Aorta (tissue), 5 donors: ENCODE data around the gene FHAD1. TPM values are rescaled to one million over a fixed set of nuclear protein-coding genes. Genes with fewer than 3 reads are reported as not detected.
A peak's percentile ranks its signal among the peaks of the same experiment; 100 is the strongest.

Source experiments
- ATAC-seq: fragments of 200-7000 bp; cut with Tn5 transposase; one replicate; pipeline ENCODE4 v1.9.1; 2022; ENCODE audit warnings: moderate library complexity; ENCODE audit not compliant: low FRiP score
- DNase-seq, 2 donors: peaks; one replicate each; pipeline ENCODE4 v3.0.0-alpha.2; 2020
- H3K27ac ChIP-seq, 2 donors: one replicate each; pipeline ENCODE4 v1.5.1; 2013; ENCODE audit warnings: low read length in 2 of 2, mild to moderate bottlenecking in 2 of 2, moderate library complexity in 2 of 2, control low read depth in 1 of 2, inconsistent platforms in 1 of 2, low read depth in 1 of 2
- H3K27me3 ChIP-seq, 2 donors: one replicate each; pipeline ENCODE4 v1.6.1; 2013; ENCODE audit warnings: control low read depth in 1 of 2, low read length in 1 of 2, mild to moderate bottlenecking in 1 of 2, moderate library complexity in 1 of 2; ENCODE audit not compliant: insufficient read depth in 2 of 2, control insufficient read depth in 1 of 2
- H3K36me3 ChIP-seq, 2 donors: one replicate each; pipeline ENCODE4 v1.6.1; 2013; ENCODE audit warnings: control low read depth in 1 of 2, low read length in 1 of 2, mild to moderate bottlenecking in 1 of 2; ENCODE audit not compliant: insufficient read depth in 2 of 2, control insufficient read depth in 1 of 2
- H3K4me1 ChIP-seq, 2 donors: one replicate each; pipeline ENCODE4 v1.6.1; 2013; ENCODE audit warnings: low read length in 2 of 2, control low read depth in 1 of 2, mild to moderate bottlenecking in 1 of 2, moderate library complexity in 1 of 2; ENCODE audit not compliant: insufficient read depth in 2 of 2, control insufficient read depth in 1 of 2
- H3K4me3 ChIP-seq, 2 donors: one replicate each; pipeline ENCODE4 v1.5.1; 2013; ENCODE audit warnings: low read length in 2 of 2, control low read depth in 1 of 2, mild to moderate bottlenecking in 1 of 2
- H3K9me3 ChIP-seq: one replicate; pipeline ENCODE4 v1.6.1; 2013; ENCODE audit warnings: mild to moderate bottlenecking, low read length; ENCODE audit not compliant: control insufficient read depth
- WGBS, 2 donors: extraction: QIAGEN DNeasy Blood & Tissue Kit; methylation state at CpG; one replicate each; pipeline ENCODE4 v1.1.7; 2013; 5-methylcytosine and 5-hydroxymethylcytosine counted together
- intact Hi-C, 2 donors: fragments of 100-400 bp; cut with DNase I; formaldehyde crosslinking; loops; one replicate each; pipeline versions ENCODE4 v1.14.2 to v1.15.0; 2022
- polyA plus RNA-seq, 2 donors: library from polyadenylated mRNA; stranded (reverse); fragments of 200-250 nt; gene quantifications; one replicate each; pipeline ENCODE4 v1.2.3, GENCODE V29; 2013
- total RNA-seq, 2 donors: library from RNA; stranded (reverse); fragmentation: NEBNext Ultra II Directional; extraction: Animal tissue kit (Norgen Biotek cat#: 25700); gene quantifications; one replicate each; pipeline ENCODE4 v1.2.1, GENCODE V29; 2021
- donor health status: healthy with polysubstance abuse.
- donor health status: Bipolar disorder and iron deficiency.
- donor health status: DM: no; HTN: no; CAD: no.
- donor health status: DM: no; HTN: no; CAD: no.
- donor health status: DM: yes; HTN: yes; CAD: no.

The FHAD1 gene
- total and polyA plus RNA-seq, 4 donors = 0.03 to 2.7 (median 0.32) TPM; not detected in 1

GRCh38 chr1:15325375-15326085 is 78.5 kb downstream of the FHAD1 start:
- intact Hi-C loops = loop anchor here (10.0 kb wide), 1 partner anchor 199 kb away; the partner anchor contains the start of genes CASP9 (in 2 of the 2) and DNAJC16 (in 2 of the 2)
- Histone ChIP-seq H3K27me3 (no peaks in the 10 kb centered on the region), H3K27ac (no peak overlapping the region), H3K36me3 (no peaks in the 10 kb centered on the region), H3K4me1 (peaks cover 0 to 1% of the 10 kb centered on the region in 2 donors), H3K4me3 (no peak overlapping the region), H3K9me3 (no peaks in the 10 kb centered on the region)
- no peak for DNase-seq
- WGBS, 2 donors = 97 to 98% methylated on average over 4 of the region's 4 CpGs
- ATAC-seq = no peak

- no peak for DNase-seq
- intact Hi-C loops = loop anchor here (10.0 kb wide), 1 partner anchor 198 kb away; the partner anchor contains the start of genes CASP9 (in 2 of the 2) and DNAJC16 (in 2 of the 2)
- Histone ChIP-seq H3K9me3 (no peaks in the 10 kb centered on the region), H3K4me1 (peaks cover 0 to 1% of the 10 kb centered on the region in 2 donors), H3K27ac (no peak overlapping the region), H3K36me3 (no peaks in the 10 kb centered on the region), H3K4me3 (no peak overlapping the region), H3K27me3 (no peaks in the 10 kb centered on the region)
- ATAC-seq = no peak
- WGBS, 2 donors = 49 to 72% methylated on average over 30 of the region's 30 CpGs
These were observed 79.9 kb downstream of the FHAD1 start for GRCh38 chr1:15326691-15327588.

GRCh38 chr1:15328351-15329103 is 81.5 kb downstream of the FHAD1 start:
- Histone ChIP-seq H3K27ac (no peak overlapping the region), H3K27me3 (no peaks in the 10 kb centered on the region), H3K4me1 (peaks cover 0 to 1% of the 10 kb centered on the region in 2 donors), H3K36me3 (no peaks in the 10 kb centered on the region), H3K9me3 (no peaks in the 10 kb centered on the region), H3K4me3 (no peak overlapping the region)
- intact Hi-C loops = loop anchor here (10.0 kb wide), 1 partner anchor 196 kb away; the partner anchor contains the start of genes CASP9 (in 2 of the 2) and DNAJC16 (in 2 of the 2)
- ATAC-seq = peak; percentile 74
- 4% methylated on average over 18 of the region's 18 CpGs for WGBS, 2 donors
- peak in 1 of 2 donors; percentile 82 for DNase-seq

- Histone ChIP-seq H3K4me3 (no peak overlapping the region), H3K36me3 (no peaks in the 10 kb centered on the region), H3K4me1 (peaks cover 0 to 1% of the 10 kb centered on the region in 2 donors), H3K27ac (no peak overlapping the region), H3K27me3 (no peaks in the 10 kb centered on the region), H3K9me3 (no peaks in the 10 kb centered on the region)
- intact Hi-C loops = loop anchor here (10.0 kb wide), 1 partner anchor 196 kb away; the partner anchor contains the start of genes CASP9 (in 2 of the 2) and DNAJC16 (in 2 of the 2)
- 41 to 48% methylated on average over 21 of the region's 21 CpGs for WGBS, 2 donors
- peak; percentile 45 for ATAC-seq
- DNase-seq = peak; percentile 81 to 89
These were observed 82.2 kb downstream of the FHAD1 start for GRCh38 chr1:15329104-15329820.

GRCh38 chr1:15330028-15330427 is 83.0 kb downstream of the FHAD1 start:
- Histone ChIP-seq H3K27me3 (no peaks in the 10 kb centered on the region), H3K4me1 (peaks cover 0 to 1% of the 10 kb centered on the region in 2 donors), H3K9me3 (no peaks in the 10 kb centered on the region), H3K4me3 (no peak overlapping the region), H3K27ac (no peak overlapping the region), H3K36me3 (no peaks in the 10 kb centered on the region)
- ATAC-seq (no peak), DNase-seq (no peak)
- intact Hi-C loops = no loop called here
- 94 to 95% methylated on average over 8 of the region's 8 CpGs for WGBS, 2 donors

- WGBS, 2 donors = 96 to 98% methylated on average over 5 of the region's 5 CpGs
- no peak for ATAC-seq
These were observed 84.2 kb downstream of the FHAD1 start for GRCh38 chr1:15331180-15331579.

GRCh38 chr1:15331734-15332133 is 84.7 kb downstream of the FHAD1 start:
- 92 to 96% methylated on average over 2 of the region's 2 CpGs for WGBS, 2 donors
- Histone ChIP-seq H3K36me3 (no peaks in the 10 kb centered on the region), H3K27ac (no peak overlapping the region), H3K27me3 (no peaks in the 10 kb centered on the region), H3K4me1 (peaks cover 0 to 1% of the 10 kb centered on the region in 2 donors), H3K9me3 (no peaks in the 10 kb centered on the region), H3K4me3 (no peak overlapping the region)
- DNase-seq (no peak), ATAC-seq (no peak)
- intact Hi-C loops = no loop called here

More at GRCh38 chr1:15331180-15331579, 84.2 kb downstream of the FHAD1 start:
- no peak for DNase-seq
- no peaks in the 10 kb centered on the region for H3K9me3 ChIP-seq
- H3K36me3 ChIP-seq = no peaks in the 10 kb centered on the region
- no peaks in the 10 kb centered on the region for H3K27me3 ChIP-seq
- no peak overlapping the region for H3K4me3 ChIP-seq
- H3K4me1 ChIP-seq = peaks cover 0 to 1% of the 10 kb centered on the region in 2 donors
- intact Hi-C loops = no loop called here
- no peak overlapping the region for H3K27ac ChIP-seq
